Mesenchymal stem cell (in vitro differentiated cells and primary cell): Measurements from ENCODE around the gene ZNF791. TPM values are rescaled to one million over a fixed set of nuclear protein-coding genes. Genes with fewer than 3 reads are reported as not detected.
"Not testable (repeated sequence)": the region's sequence is repeated elsewhere in the genome, so short reads cannot be mapped to it uniquely, and the experiment has no call there.

Experiments
- DNase-seq: peaks from one replicate; pipeline ENCODE4 v3.0.0-alpha.2; 2013
- H2AFZ ChIP-seq: one replicate; pipeline ENCODE4 v1.6.1; 2013; ENCODE audit warnings: low read depth, mild to moderate bottlenecking, control low read depth, inconsistent platforms, low read length, moderate library complexity
- H2AK5ac ChIP-seq: 2 replicates; pipeline ENCODE4 v1.6.1; 2013; ENCODE audit warnings: low read length, moderate library complexity, mild to moderate bottlenecking, inconsistent platforms; ENCODE audit not compliant: severe bottlenecking
- H2BK120ac ChIP-seq: one replicate; pipeline ENCODE4 v1.6.1; 2013; ENCODE audit warnings: low read depth, mild to moderate bottlenecking, inconsistent platforms, low read length, moderate library complexity
- H2BK12ac ChIP-seq, 2 experiments: one replicate each; pipeline ENCODE4 v1.6.1; 2013; ENCODE audit warnings: inconsistent platforms in 2 of 2, low read length in 2 of 2, mild to moderate bottlenecking in 2 of 2, moderate library complexity in 2 of 2, control low read depth in 1 of 2
- H2BK15ac ChIP-seq: one replicate; pipeline ENCODE4 v1.6.1; 2013; ENCODE audit warnings: mild to moderate bottlenecking, low read depth, inconsistent platforms; ENCODE audit not compliant: poor library complexity, severe bottlenecking
- H2BK5ac ChIP-seq: 2 replicates; pipeline ENCODE4 v1.6.1; 2013; ENCODE audit warnings: low read depth, mild to moderate bottlenecking, low read length, control low read depth, inconsistent platforms; ENCODE audit not compliant: poor library complexity, severe bottlenecking
- H3K14ac ChIP-seq, 2 experiments: one replicate each; pipeline ENCODE4 v1.6.1; 2013; ENCODE audit warnings: inconsistent platforms in 2 of 2, low read length in 2 of 2, control low read depth in 1 of 2, mild to moderate bottlenecking in 1 of 2, moderate library complexity in 1 of 2
- H3K18ac ChIP-seq, 2 experiments: one replicate each; pipeline ENCODE4 v1.6.1; 2013; ENCODE audit warnings: inconsistent platforms in 2 of 2, low read length in 2 of 2, control low read depth in 1 of 2, low read depth in 1 of 2, mild to moderate bottlenecking in 1 of 2
- H3K23ac ChIP-seq, 2 experiments: one replicate each; pipeline ENCODE4 v1.6.1; 2013; ENCODE audit warnings: inconsistent platforms in 2 of 2, low read length in 2 of 2, mild to moderate bottlenecking in 2 of 2, moderate library complexity in 2 of 2, control low read depth in 1 of 2
- H3K27ac ChIP-seq: 2 replicates; pipeline ENCODE4 v1.5.1; 2013; ENCODE audit warnings: mild to moderate bottlenecking, moderate library complexity, low read length, control low read depth, inconsistent platforms; ENCODE audit not compliant: poor library complexity, severe bottlenecking
- H3K27me3 ChIP-seq, 2 experiments: 2 replicates each; pipeline versions ENCODE4 v1.6.1 to v1.7.0; 2013; ENCODE audit warnings: low read length in 2 of 2, mild to moderate bottlenecking in 2 of 2, moderate library complexity in 2 of 2, control low read depth in 1 of 2, inconsistent platforms in 1 of 2; ENCODE audit not compliant: control insufficient read depth in 1 of 2, insufficient read depth in 1 of 2
- H3K36me3 ChIP-seq, 2 experiments: 2 replicates each; pipeline versions ENCODE4 v1.6.1 to v1.7.0; 2013; ENCODE audit warnings: low read length in 2 of 2, control low read depth in 1 of 2, inconsistent platforms in 1 of 2, low read depth in 1 of 2, mild to moderate bottlenecking in 1 of 2; ENCODE audit not compliant: insufficient read depth in 2 of 2, control insufficient read depth in 1 of 2
- H3K4ac ChIP-seq, 2 experiments: one replicate each; pipeline ENCODE4 v1.6.1; 2013; ENCODE audit warnings: inconsistent platforms in 2 of 2, low read length in 2 of 2, mild to moderate bottlenecking in 2 of 2, moderate library complexity in 2 of 2, control low read depth in 1 of 2, low read depth in 1 of 2
- H3K4me1 ChIP-seq: 2 replicates; pipeline ENCODE4 v1.6.1; 2013; ENCODE audit warnings: low read depth, low read length, control low read depth; ENCODE audit not compliant: control insufficient read depth, insufficient read depth
- H3K4me2 ChIP-seq: 2 replicates; pipeline ENCODE4 v1.6.1; 2013; ENCODE audit warnings: low read length, mild to moderate bottlenecking, inconsistent platforms; ENCODE audit not compliant: poor library complexity, severe bottlenecking
- H3K4me3 ChIP-seq, 2 experiments: 2 replicates each; pipeline versions ENCODE4 v1.5.1 to v1.7.0; 2013; ENCODE audit warnings: low read length in 2 of 2, mild to moderate bottlenecking in 2 of 2, control low read depth in 1 of 2, low read depth in 1 of 2; ENCODE audit not compliant: insufficient read depth in 1 of 2
- H3K79me1 ChIP-seq: replicated peaks from 2 replicates; pipeline ENCODE4 v1.6.1; 2013; ENCODE audit warnings: mild to moderate bottlenecking, control low read depth, low read length, inconsistent platforms; ENCODE audit not compliant: poor library complexity, severe bottlenecking
- H3K9ac ChIP-seq: 2 replicates; pipeline ENCODE4 v1.7.0; 2013; ENCODE audit warnings: mild to moderate bottlenecking, low read length, moderate library complexity
- H3K9me3 ChIP-seq: 2 replicates; pipeline ENCODE4 v1.7.0; 2013; ENCODE audit warnings: mild to moderate bottlenecking, low read length; ENCODE audit not compliant: control insufficient read depth
- H4K8ac ChIP-seq: one replicate; pipeline ENCODE4 v1.6.1; 2013; ENCODE audit warnings: inconsistent platforms, mild to moderate bottlenecking, low read length, moderate library complexity
- H4K91ac ChIP-seq: one replicate; pipeline ENCODE4 v1.6.1; 2013; ENCODE audit warnings: mild to moderate bottlenecking, low read length, inconsistent platforms
- WGBS: methylation state at CpG from one replicate; pipeline ENCODE4 v1.1.7; 2013; ENCODE audit warnings: mixed read lengths; 5-methylcytosine and 5-hydroxymethylcytosine counted together
- polyA plus RNA-seq, 2 experiments: library from polyadenylated mRNA; stranded (reverse); fragments of 200-250 nt; gene quantifications; one replicate each; pipeline ENCODE4 v1.2.3, GENCODE V29; 2013

The ZNF791 gene
- polyA plus RNA-seq (2013, experiment 1 of 2): 12.1 TPM
- 13.4 TPM for polyA plus RNA-seq (2013, experiment 2 of 2)

- Histone ChIP-seq H3K9ac (peak within 1 kb of the TSS; percentile 99), H3K27me3 (no peaks in the 10 kb centered on the region), H3K79me1 (peaks cover 19% of the 10 kb centered on the region), H3K18ac (peak within 1 kb of the TSS; percentile 67 to 97), H3K4me2 (peak within 1 kb of the TSS; percentile 83), H3K27ac (peak within 1 kb of the TSS; percentile 82), H3K4ac (peak within 1 kb of the TSS; percentile 79 to 90), H2BK5ac (peak within 1 kb of the TSS; percentile 91), H3K36me3 (peaks cover 36 to 46% of the 10 kb centered on the region in 2 experiments), H4K8ac (peak within 1 kb of the TSS; percentile 86), H3K9me3 (no peaks in the 10 kb centered on the region), H2BK120ac (peak within 1 kb of the TSS; percentile 80), H3K14ac (peak within 1 kb of the TSS in 1 of 2 experiments; percentile 93), H2BK12ac (peak within 1 kb of the TSS in 1 of 2 experiments; percentile 70), H4K91ac (peak within 1 kb of the TSS; percentile 55), H3K23ac (peak within 1 kb of the TSS in 1 of 2 experiments; percentile 90), H3K4me3 (peak within 1 kb of the TSS; percentile 96 to 100), H2BK15ac (peak within 1 kb of the TSS; percentile 78), H2AFZ (peak within 1 kb of the TSS; percentile 94), H3K4me1 (no peaks in the 10 kb centered on the region), H2AK5ac (peak within 1 kb of the TSS; percentile 96)
- peak; percentile 98 for DNase-seq
- WGBS: under 1% methylated on average over 61 of the region's 61 CpGs
Measured at GRCh38 chr19:12610540-12611360, at the start of gene ZNF791, which contains the start of gene ZNF490. TSS of gene ZNF791 (plus strand) at chr19:12610920. CDS start at chr19:12611080, 160 bp downstream. TSS of gene ZNF490 (minus strand) at chr19:12610813. CDS start at chr19:12610680, 133 bp downstream.

GRCh38 chr19:12564016-12564664, 46.6 kb upstream of the ZNF791 start:
- no peaks in the 10 kb centered on the region for H3K27me3 ChIP-seq

GRCh38 chr19:12566380-12566779, 44.3 kb upstream of the ZNF791 start:
- H2BK12ac ChIP-seq, H3K36me3 ChIP-seq, H2BK5ac ChIP-seq, H4K8ac ChIP-seq, H2AK5ac ChIP-seq, DNase-seq, H3K4me3 ChIP-seq, H3K18ac ChIP-seq, H3K27ac ChIP-seq, H2AFZ ChIP-seq, H3K4me1 ChIP-seq, H3K4ac ChIP-seq, H2BK120ac ChIP-seq, H3K4me2 ChIP-seq, H3K9ac ChIP-seq, H3K27me3 ChIP-seq, H4K91ac ChIP-seq, H3K14ac ChIP-seq, H3K79me1 ChIP-seq, H3K23ac ChIP-seq, H2BK15ac ChIP-seq, H3K9me3 ChIP-seq: not testable (repeated sequence)
- WGBS: no CpG with 5 or more reads among the region's 5 CpGs

More at GRCh38 chr19:12564016-12564664, 46.6 kb upstream of the ZNF791 start:
- H3K4me3 ChIP-seq: no peak overlapping the region
- WGBS: 26% methylated on average over 19 of the region's 19 CpGs
- no peak overlapping the region for H2BK12ac ChIP-seq
- no peaks in the 10 kb centered on the region for H3K36me3 ChIP-seq
- H4K91ac ChIP-seq: no peak overlapping the region
- no peak overlapping the region for H2BK15ac ChIP-seq
- no peak overlapping the region for H3K14ac ChIP-seq
- no peak overlapping the region for H3K4me2 ChIP-seq
- H2BK120ac ChIP-seq: no peak overlapping the region
- no peak overlapping the region for H2AFZ ChIP-seq
- no peak overlapping the region for H3K27ac ChIP-seq
- no peak overlapping the region for H3K18ac ChIP-seq
- no peak overlapping the region for H3K23ac ChIP-seq
- no peak overlapping the region for H3K4ac ChIP-seq
- peak overlapping the region; percentile 67 for H3K9ac ChIP-seq
- no peak overlapping the region for H2BK5ac ChIP-seq
- DNase-seq: peak; percentile 82
- H3K79me1 ChIP-seq: no peaks in the 10 kb centered on the region
- H3K4me1 ChIP-seq: no peaks in the 10 kb centered on the region
- no peaks in the 10 kb centered on the region for H3K9me3 ChIP-seq
- H2AK5ac ChIP-seq: no peak overlapping the region
- H4K8ac ChIP-seq: no peak overlapping the region

- no peak overlapping the region for H3K4me3 ChIP-seq
Measured at GRCh38 chr19:12567951-12568350, 42.8 kb upstream of the ZNF791 start.

More at GRCh38 chr19:12567951-12568350, 42.8 kb upstream of the ZNF791 start:
- WGBS: 90% methylated on average over 4 of the region's 4 CpGs
- H3K4ac ChIP-seq: no peak overlapping the region
- no peaks in the 10 kb centered on the region for H3K9me3 ChIP-seq
- no peaks in the 10 kb centered on the region for H3K27me3 ChIP-seq
- no peak overlapping the region for H3K9ac ChIP-seq
- H2AK5ac ChIP-seq: no peak overlapping the region
- H4K91ac ChIP-seq: no peak overlapping the region
- DNase-seq: no peak
- no peak overlapping the region for H4K8ac ChIP-seq
- no peak overlapping the region for H3K14ac ChIP-seq
- H3K36me3 ChIP-seq: no peaks in the 10 kb centered on the region
- no peaks in the 10 kb centered on the region for H3K79me1 ChIP-seq
- H2BK15ac ChIP-seq: no peak overlapping the region
- no peak overlapping the region for H2BK12ac ChIP-seq
- H3K23ac ChIP-seq: no peak overlapping the region
- no peak overlapping the region for H3K27ac ChIP-seq
- H3K4me2 ChIP-seq: no peak overlapping the region
- no peaks in the 10 kb centered on the region for H3K4me1 ChIP-seq
- H2AFZ ChIP-seq: no peak overlapping the region
- H3K18ac ChIP-seq: no peak overlapping the region
- H2BK5ac ChIP-seq: no peak overlapping the region
- no peak overlapping the region for H2BK120ac ChIP-seq
